Peyer's patch (tissue), 4 donors: ENCODE results near the gene DPF3.

Experiments
- POLR2A ChIP-seq, 2 donors: fragments of 450-650 bp; IDR thresholded peaks; one replicate each; pipeline ENCODE4 v1.5.1; 2017; ENCODE audit warnings: antibody characterized with exemption in 2 of 2, mild to moderate bottlenecking in 2 of 2, moderate library complexity in 2 of 2
- TF ChIP-seq, protein P1 (sequence below), 6 experiments: fragments of 450-650 bp in 4 of 6; fragments of 200-600 bp in 2 of 6; sonication (generic) in 1 of 6; IDR thresholded peaks; one replicate each; pipeline ENCODE4 v1.5.1; 2017 to 2019; ENCODE audit warnings: antibody characterized with exemption in 6 of 6, mild to moderate bottlenecking in 3 of 6, moderate library complexity in 1 of 6

DNA sequence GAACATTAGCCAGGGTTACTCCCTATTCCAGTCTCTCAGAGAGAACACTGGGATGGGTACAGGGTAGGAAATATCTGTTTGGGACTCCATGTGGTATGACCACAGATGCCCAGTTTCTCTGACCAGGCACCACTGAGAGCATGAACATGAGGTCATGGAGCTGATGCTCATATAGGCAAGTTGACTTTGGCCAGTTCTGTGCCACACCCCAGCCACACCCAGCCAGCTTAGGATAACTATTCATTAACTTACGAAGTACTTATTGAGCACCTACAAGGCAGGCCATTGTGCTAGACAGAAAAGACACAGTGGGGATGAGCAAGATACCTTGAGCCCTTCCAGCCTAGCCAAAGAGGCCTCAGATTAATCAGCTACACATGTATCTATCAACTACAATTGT is 262.5 kb downstream of the DPF3 start:
- TF ChIP-seq, protein P1, sequence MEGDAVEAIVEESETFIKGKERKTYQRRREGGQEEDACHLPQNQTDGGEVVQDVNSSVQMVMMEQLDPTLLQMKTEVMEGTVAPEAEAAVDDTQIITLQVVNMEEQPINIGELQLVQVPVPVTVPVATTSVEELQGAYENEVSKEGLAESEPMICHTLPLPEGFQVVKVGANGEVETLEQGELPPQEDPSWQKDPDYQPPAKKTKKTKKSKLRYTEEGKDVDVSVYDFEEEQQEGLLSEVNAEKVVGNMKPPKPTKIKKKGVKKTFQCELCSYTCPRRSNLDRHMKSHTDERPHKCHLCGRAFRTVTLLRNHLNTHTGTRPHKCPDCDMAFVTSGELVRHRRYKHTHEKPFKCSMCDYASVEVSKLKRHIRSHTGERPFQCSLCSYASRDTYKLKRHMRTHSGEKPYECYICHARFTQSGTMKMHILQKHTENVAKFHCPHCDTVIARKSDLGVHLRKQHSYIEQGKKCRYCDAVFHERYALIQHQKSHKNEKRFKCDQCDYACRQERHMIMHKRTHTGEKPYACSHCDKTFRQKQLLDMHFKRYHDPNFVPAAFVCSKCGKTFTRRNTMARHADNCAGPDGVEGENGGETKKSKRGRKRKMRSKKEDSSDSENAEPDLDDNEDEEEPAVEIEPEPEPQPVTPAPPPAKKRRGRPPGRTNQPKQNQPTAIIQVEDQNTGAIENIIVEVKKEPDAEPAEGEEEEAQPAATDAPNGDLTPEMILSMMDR (IDR thresholded peaks at IDR 0.05), result no peak
- no peak for TF ChIP-seq POLR2A (IDR thresholded peaks at IDR 0.05)
